Measurements from ENCODE around the gene SPNS3. TPM values are rescaled to one million over a fixed set of nuclear protein-coding genes. Genes with fewer than 3 reads are reported as not detected.

SPNS3 gene
- total RNA-seq, 2 donors from 2014 or later, result 0.90 to 1.0 TPM

GRCh38 chr17:4406386-4406785 lies 27.4 kb upstream of the SPNS3 start:
- no peaks in the 10 kb centered on the region for H3K4me1 ChIP-seq
- DNase-seq, result no peak
- H3K27ac ChIP-seq, result no peak overlapping the region
- H3K27me3 ChIP-seq, result no peaks in the 10 kb centered on the region
- no peak for TF ChIP-seq CTCF (IDR thresholded peaks at IDR 0.05)
- intact Hi-C loops (cut with DNase I), result no loop called here
- H3K36me3 ChIP-seq, result no peaks in the 10 kb centered on the region
- no peak overlapping the region for H3K4me3 ChIP-seq
- no peak overlapping the region for H3K9ac ChIP-seq (ENCODE audit: low read depth in 2 of 2, low read length in 2 of 2)
- H3K9me3 ChIP-seq, result no peaks in the 10 kb centered on the region

GRCh38 chr17:4407216-4407615 lies 26.5 kb upstream of the SPNS3 start:
- no peak for DNase-seq
- Histone ChIP-seq H3K9me3 (no peaks in the 10 kb centered on the region), H3K27me3 (no peaks in the 10 kb centered on the region), H3K4me1 (no peaks in the 10 kb centered on the region), H3K27ac (no peak overlapping the region), H3K9ac (ENCODE audit: low read depth in 2 of 2, low read length in 2 of 2) (no peak overlapping the region), H3K36me3 (no peaks in the 10 kb centered on the region), H3K4me3 (no peak overlapping the region)
- intact Hi-C loops (cut with DNase I), result no loop called here
- TF ChIP-seq CTCF (IDR thresholded peaks at IDR 0.05), result no peak

- Histone ChIP-seq H3K4me1 (no peaks in the 10 kb centered on the region), H3K36me3 (no peaks in the 10 kb centered on the region), H3K9ac (ENCODE audit: low read depth in 2 of 2, low read length in 2 of 2) (no peak overlapping the region), H3K27me3 (no peaks in the 10 kb centered on the region), H3K27ac (peak overlapping the region; percentile 24), H3K4me3 (no peak overlapping the region), H3K9me3 (no peaks in the 10 kb centered on the region)
- intact Hi-C loops (cut with DNase I), result no loop called here
- DNase-seq, result peak; percentile 32
- TF ChIP-seq CTCF (IDR thresholded peaks at IDR 0.05), result no peak
Observed at GRCh38 chr17:4407851-4408250, 25.9 kb upstream of the SPNS3 start.

- TF ChIP-seq CTCF (IDR thresholded peaks at IDR 0.05), result no peak
- no peak for DNase-seq
- Histone ChIP-seq H3K27me3 (no peaks in the 10 kb centered on the region), H3K9ac (ENCODE audit: low read depth in 2 of 2, low read length in 2 of 2) (no peak overlapping the region), H3K4me1 (no peaks in the 10 kb centered on the region), H3K36me3 (no peaks in the 10 kb centered on the region), H3K27ac (no peak overlapping the region), H3K4me3 (no peak overlapping the region), H3K9me3 (no peaks in the 10 kb centered on the region)
- intact Hi-C loops (cut with DNase I), result loop anchor here (5.0 kb wide), 2 partner anchors 197 to 212 kb away; no protein-coding TSS in a partner anchor
Observed at GRCh38 chr17:4409659-4410058, 24.1 kb upstream of the SPNS3 start.

- Histone ChIP-seq H3K4me3 (no peak overlapping the region), H3K36me3 (no peaks in the 10 kb centered on the region), H3K9me3 (no peaks in the 10 kb centered on the region), H3K27me3 (no peaks in the 10 kb centered on the region), H3K4me1 (no peaks in the 10 kb centered on the region), H3K27ac (no peak overlapping the region), H3K9ac (ENCODE audit: low read depth in 2 of 2, low read length in 2 of 2) (no peak overlapping the region)
- intact Hi-C loops (cut with DNase I), result loop anchor here (5.0 kb wide), 2 partner anchors 199 to 214 kb away; no protein-coding TSS in a partner anchor
- no peak for TF ChIP-seq CTCF (IDR thresholded peaks at IDR 0.05)
- no peak for DNase-seq
Observed at GRCh38 chr17:4411201-4411600, 22.5 kb upstream of the SPNS3 start.
